Trophoblast cell (in vitro differentiated cells and primary cell): ENCODE results near the gene LMTK2.

ENCODE experiments used
- DNase-seq, 2 donors: peaks; one replicate each; pipeline ENCODE4 v3.0.0-alpha.2; 2016
- H2AFZ ChIP-seq: 2 replicates; pipeline ENCODE4 v1.6.1; 2013; ENCODE audit warnings: low read length, moderate library complexity, mild to moderate bottlenecking; ENCODE audit not compliant: insufficient read depth, poor library complexity
- H2AK5ac ChIP-seq: 2 replicates; pipeline ENCODE4 v1.6.1; 2013; ENCODE audit warnings: mild to moderate bottlenecking, low read length
- H2BK120ac ChIP-seq: 2 replicates; pipeline ENCODE4 v1.6.1; 2013; ENCODE audit warnings: low read length, mild to moderate bottlenecking, moderate library complexity; ENCODE audit not compliant: insufficient read depth, poor library complexity
- H2BK12ac ChIP-seq: 2 replicates; pipeline ENCODE4 v1.6.1; 2013; ENCODE audit warnings: mild to moderate bottlenecking, low read length, moderate library complexity
- H2BK5ac ChIP-seq: 2 replicates; pipeline ENCODE4 v1.6.1; 2013; ENCODE audit warnings: low read length, low read depth, moderate library complexity, mild to moderate bottlenecking; ENCODE audit not compliant: poor library complexity
- H3K14ac ChIP-seq: 2 replicates; pipeline ENCODE4 v1.6.1; 2013; ENCODE audit warnings: mild to moderate bottlenecking, low read length
- H3K18ac ChIP-seq: 2 replicates; pipeline ENCODE4 v1.6.1; 2013; ENCODE audit warnings: mild to moderate bottlenecking, low read length
- H3K23ac ChIP-seq: 2 replicates; pipeline ENCODE4 v1.6.1; 2013; ENCODE audit warnings: low read length
- H3K27ac ChIP-seq: 2 replicates; pipeline ENCODE4 v1.5.1; 2013; ENCODE audit warnings: low read depth, mild to moderate bottlenecking, inconsistent platforms, low read length, moderate library complexity
- H3K27me3 ChIP-seq: 2 replicates; pipeline ENCODE4 v1.6.1; 2013; ENCODE audit warnings: inconsistent platforms, mild to moderate bottlenecking, low read length, moderate library complexity; ENCODE audit not compliant: insufficient read depth
- H3K36me3 ChIP-seq, 2 experiments: 1 replicate in 1 of 2; 2 replicates in 1 of 2; pipeline ENCODE4 v1.6.1; 2013; ENCODE audit warnings: low read length in 2 of 2, mild to moderate bottlenecking in 2 of 2, moderate library complexity in 1 of 2; ENCODE audit not compliant: insufficient read depth in 2 of 2, control insufficient read depth in 1 of 2
- H3K4ac ChIP-seq: 2 replicates; pipeline ENCODE4 v1.6.1; 2013; ENCODE audit warnings: low read depth, mild to moderate bottlenecking, low read length, moderate library complexity
- H3K4me1 ChIP-seq, 2 experiments: 1 replicate in 1 of 2; 2 replicates in 1 of 2; pipeline ENCODE4 v1.6.1; 2013; ENCODE audit warnings: low read length in 2 of 2, mild to moderate bottlenecking in 2 of 2, moderate library complexity in 1 of 2; ENCODE audit not compliant: insufficient read depth in 2 of 2, control insufficient read depth in 1 of 2
- H3K4me2 ChIP-seq: 2 replicates; pipeline ENCODE4 v1.6.1; 2013; ENCODE audit warnings: inconsistent platforms, mild to moderate bottlenecking, low read length, moderate library complexity
- H3K4me3 ChIP-seq: 2 replicates; pipeline ENCODE4 v1.5.1; 2013; ENCODE audit warnings: mild to moderate bottlenecking, low read depth, low read length, inconsistent platforms
- H3K79me1 ChIP-seq: one replicate; pipeline ENCODE4 v1.6.1; 2013; ENCODE audit warnings: low read length
- H3K79me2 ChIP-seq: 2 replicates; pipeline ENCODE4 v1.6.1; 2013; ENCODE audit warnings: low read length, mild to moderate bottlenecking; ENCODE audit not compliant: control insufficient read depth, insufficient read depth, poor library complexity
- H3K9ac ChIP-seq: 2 replicates; pipeline ENCODE4 v1.6.1; 2013; ENCODE audit warnings: mild to moderate bottlenecking, low read length
- H3K9me3 ChIP-seq: 2 replicates; pipeline ENCODE4 v1.6.1; 2013; ENCODE audit warnings: low read depth, mild to moderate bottlenecking, control low read depth, inconsistent platforms, low read length; ENCODE audit not compliant: insufficient read depth
- H4K12ac ChIP-seq: 2 replicates; pipeline ENCODE4 v1.6.1; 2013; ENCODE audit warnings: low read depth, mild to moderate bottlenecking, low read length, moderate library complexity
- H4K8ac ChIP-seq: 2 replicates; pipeline ENCODE4 v1.6.1; 2013; ENCODE audit warnings: low read depth, mild to moderate bottlenecking, low read length, moderate library complexity
- H4K91ac ChIP-seq: one replicate; pipeline ENCODE4 v1.6.1; 2013; ENCODE audit warnings: low read depth, mild to moderate bottlenecking, low read length, moderate library complexity
- WGBS: extraction: QIAGEN DNeasy Blood & Tissue Kit; methylation state at CpG from one replicate; pipeline ENCODE4 v1.1.7; 2013; ENCODE audit warnings: missing lambda C conversion rate; ENCODE audit not compliant: insufficient read length, insufficient coverage; ENCODE audit errors: extremely low coverage; 5-methylcytosine and 5-hydroxymethylcytosine counted together

Gene LMTK2

GRCh38 chr7:98136423-98136822, 29.8 kb downstream of the LMTK2 start:
- Histone ChIP-seq H3K36me3 (peaks cover 2 to 4% of the 10 kb centered on the region in 2 experiments), H2AK5ac (no peak overlapping the region), H3K27ac (no peak overlapping the region), H4K8ac (no peak overlapping the region), H3K4me1 (peaks cover 0 to 4% of the 10 kb centered on the region in 2 experiments), H2BK5ac (no peak overlapping the region), H3K4ac (no peak overlapping the region), H4K12ac (no peak overlapping the region), H3K4me2 (no peak overlapping the region), H2AFZ (no peak overlapping the region), H3K27me3 (no peaks in the 10 kb centered on the region), H4K91ac (no peak overlapping the region), H3K23ac (no peak overlapping the region), H2BK12ac (no peak overlapping the region), H2BK120ac (no peak overlapping the region), H3K14ac (no peak overlapping the region), H3K79me2 (no peaks in the 10 kb centered on the region), H3K9ac (no peak overlapping the region), H3K9me3 (no peaks in the 10 kb centered on the region), H3K79me1 (no peaks in the 10 kb centered on the region), H3K18ac (no peak overlapping the region), H3K4me3 (peak overlapping the region; percentile 33)
- DNase-seq, result no peak
- no CpG with 5 or more reads among the region's 5 CpGs for WGBS

GRCh38 chr7:98137134-98137825, 30.6 kb downstream of the LMTK2 start:
- Histone ChIP-seq H2BK120ac (no peak overlapping the region), H2AFZ (no peak overlapping the region), H3K14ac (no peak overlapping the region), H3K4ac (no peak overlapping the region), H3K4me3 (no peak overlapping the region), H2BK5ac (no peak overlapping the region), H4K8ac (no peak overlapping the region), H3K79me2 (no peaks in the 10 kb centered on the region), H3K79me1 (no peaks in the 10 kb centered on the region), H3K18ac (no peak overlapping the region), H4K12ac (no peak overlapping the region), H2AK5ac (no peak overlapping the region), H3K36me3 (peaks cover 2 to 7% of the 10 kb centered on the region in 2 experiments), H4K91ac (no peak overlapping the region), H3K4me1 (peaks cover 0 to 4% of the 10 kb centered on the region in 2 experiments), H3K27me3 (no peaks in the 10 kb centered on the region), H3K23ac (no peak overlapping the region), H3K9ac (no peak overlapping the region), H2BK12ac (no peak overlapping the region), H3K27ac (no peak overlapping the region), H3K9me3 (no peaks in the 10 kb centered on the region), H3K4me2 (no peak overlapping the region)
- WGBS, result no CpG with 5 or more reads among the region's 4 CpGs
- no peak for DNase-seq

- Histone ChIP-seq H4K8ac (no peak overlapping the region), H3K9me3 (no peaks in the 10 kb centered on the region), H3K27ac (no peak overlapping the region), H3K79me1 (no peaks in the 10 kb centered on the region), H3K23ac (no peak overlapping the region), H3K27me3 (no peaks in the 10 kb centered on the region), H3K14ac (no peak overlapping the region), H2BK5ac (no peak overlapping the region), H3K4me3 (no peak overlapping the region), H4K12ac (no peak overlapping the region), H4K91ac (no peak overlapping the region), H2BK12ac (no peak overlapping the region), H2AFZ (no peak overlapping the region), H3K4ac (no peak overlapping the region), H2AK5ac (no peak overlapping the region), H3K4me1 (peaks cover 0 to 4% of the 10 kb centered on the region in 2 experiments), H2BK120ac (no peak overlapping the region), H3K79me2 (no peaks in the 10 kb centered on the region), H3K36me3 (peaks cover 4 to 8% of the 10 kb centered on the region in 2 experiments), H3K9ac (no peak overlapping the region), H3K4me2 (no peak overlapping the region), H3K18ac (no peak overlapping the region)
- WGBS, result no CpG with 5 or more reads among the region's 4 CpGs
- DNase-seq, result peak in 1 of 2 donors; percentile 14
Observed at GRCh38 chr7:98137826-98138151, 31.1 kb downstream of the LMTK2 start.

- Histone ChIP-seq H2BK12ac (no peak overlapping the region), H3K4me3 (no peak overlapping the region), H3K4me1 (no peaks in the 10 kb centered on the region), H3K4me2 (no peak overlapping the region), H4K91ac (no peak overlapping the region), H2BK5ac (no peak overlapping the region), H3K9ac (no peak overlapping the region), H3K23ac (no peak overlapping the region), H3K14ac (no peak overlapping the region), H3K4ac (no peak overlapping the region), H3K27ac (no peak overlapping the region), H3K36me3 (peaks cover 4 to 12% of the 10 kb centered on the region in 2 experiments), H2AK5ac (no peak overlapping the region), H3K79me2 (no peaks in the 10 kb centered on the region), H4K12ac (no peak overlapping the region), H2BK120ac (no peak overlapping the region), H2AFZ (no peak overlapping the region), H3K79me1 (no peaks in the 10 kb centered on the region), H3K9me3 (no peaks in the 10 kb centered on the region), H4K8ac (no peak overlapping the region), H3K18ac (no peak overlapping the region), H3K27me3 (no peaks in the 10 kb centered on the region)
- DNase-seq, result no peak
- WGBS, result no CpG with 5 or more reads among the region's 6 CpGs
Observed at GRCh38 chr7:98138672-98139071, 32.0 kb downstream of the LMTK2 start.
